ENCODE results near the gene MCRIP1.

Gene MCRIP1

DNA sequence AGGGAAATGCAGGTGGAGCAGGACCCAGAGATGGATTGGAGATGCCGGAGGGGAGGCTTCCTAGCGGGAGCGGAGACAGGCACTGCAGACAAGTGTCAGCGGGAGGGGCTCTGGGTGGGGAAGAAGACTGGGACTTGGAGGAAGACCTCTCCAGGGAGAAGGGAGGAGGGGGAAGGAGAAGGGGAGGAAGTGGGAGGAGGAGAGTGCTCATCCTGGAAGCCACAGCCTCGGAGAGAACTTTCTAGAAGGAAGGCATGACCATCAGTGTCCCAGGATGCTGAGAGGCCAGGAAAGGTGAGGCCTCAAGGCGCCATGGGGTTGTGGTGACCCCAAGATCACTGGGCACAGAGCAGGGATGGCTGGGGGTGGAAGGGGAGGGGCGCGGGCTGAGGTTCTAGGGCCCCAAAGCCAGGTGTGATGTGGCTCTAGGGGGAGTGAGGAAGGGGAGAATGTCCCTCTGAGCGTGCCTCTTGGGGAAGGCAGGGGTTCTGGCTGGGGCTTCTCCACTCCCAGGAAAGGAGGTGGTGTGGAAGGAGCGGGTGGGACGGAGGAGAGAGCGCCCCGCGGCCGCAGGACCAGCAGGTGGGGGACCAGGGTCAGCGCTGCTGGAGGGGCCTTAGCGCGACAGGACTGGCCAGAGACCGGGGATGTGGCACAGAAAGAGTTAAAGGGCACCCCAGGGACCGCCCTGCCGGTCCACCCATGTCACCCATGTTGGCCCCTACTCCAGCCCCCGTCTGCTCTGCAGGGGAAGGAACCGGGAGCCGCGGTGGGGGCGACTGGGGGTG is 30.0 kb downstream of the MCRIP1 start:
- no peak for DNase-seq

- DNase-seq = no peak
Measured at GRCh38 chr17:81802048-81802758, 30.9 kb downstream of the MCRIP1 start.

DNA sequence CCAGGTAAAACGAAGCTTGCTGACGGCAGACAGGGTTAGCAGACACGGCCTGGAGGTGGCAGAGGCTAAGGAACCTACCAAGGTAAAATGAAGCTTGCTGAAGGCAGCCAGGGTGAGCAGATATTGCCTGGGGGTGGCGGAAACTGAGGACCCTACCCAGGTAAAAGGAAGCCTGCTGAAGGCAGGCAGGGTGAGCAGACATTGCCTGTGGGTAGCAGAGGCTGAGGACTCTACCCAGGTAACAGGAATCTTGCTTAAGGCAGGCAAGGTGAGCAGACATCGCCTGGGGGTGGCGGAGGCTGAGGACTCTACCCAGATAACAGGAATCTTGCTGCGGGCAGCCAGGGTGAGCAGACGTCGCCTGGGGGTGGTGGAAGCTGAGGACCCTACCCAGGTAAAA is 31.8 kb downstream of the MCRIP1 start:
- no peak for DNase-seq

GRCh38 chr17:81794509-81794908 is 38.6 kb downstream of the MCRIP1 start:
- no peak for DNase-seq

DNA sequence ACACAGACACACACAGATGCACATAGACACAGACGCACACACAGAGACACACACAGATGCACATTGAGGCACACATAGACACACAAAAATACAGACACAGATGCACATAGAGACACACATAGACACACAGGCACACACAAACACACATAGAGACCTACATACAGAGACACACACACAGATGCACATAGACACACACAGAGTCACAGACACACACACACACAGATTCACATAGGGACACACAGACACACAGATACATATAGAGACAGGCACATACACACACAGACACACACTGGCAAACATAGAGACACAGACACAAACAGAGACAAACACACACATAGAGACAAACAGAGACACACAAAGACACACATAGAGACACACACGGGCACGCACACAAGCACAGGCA is 39.0 kb downstream of the MCRIP1 start:
- no peak for DNase-seq

GRCh38 chr17:81792675-81793615 is 40.1 kb downstream of the MCRIP1 start:
- no peak for DNase-seq

All from NCI-H2029 (cell line).